ENCODE results near the gene THOP1.

Gene THOP1

GRCh38 chr19:2854849-2855248 is 69.5 kb downstream of the THOP1 start:
- DNase-seq (ENCODE audit: low spot score), result no peak

- DNase-seq (ENCODE audit: low spot score), result no peak
Measured at GRCh38 chr19:2856457-2857050, 71.3 kb downstream of the THOP1 start.

- DNase-seq (ENCODE audit: low spot score), result no peak
Measured at GRCh38 chr19:2858864-2859263, 73.6 kb downstream of the THOP1 start.

- DNase-seq (ENCODE audit: low spot score), result no peak
Measured at GRCh38 chr19:2863816-2864215, 78.5 kb downstream of the THOP1 start.
